GM13976 (cell line): Measurements from ENCODE around the gene BRD3.

Experiments used
- DNase-seq: peaks from one replicate; pipeline ENCODE4 v3.0.0; 2012; ENCODE audit warnings: low spot score
- in situ Hi-C: fragments of 300-500 bp; cut with MboI; formaldehyde crosslinking; loops from one replicate; pipeline ENCODE4 v1.12.0; 2022; ENCODE audit warnings: low sequenced_read_pairs, mixed read lengths, inconsistent platforms; ENCODE audit not compliant: unreplicated experiment
- TF ChIP-seq, protein P1 (sequence below): IDR thresholded peaks from 2 replicates; pipeline ENCODE4 v1.5.1; 2012; ENCODE audit warnings: borderline replicate concordance, mild to moderate bottlenecking; ENCODE audit not compliant: insufficient read depth; ENCODE audit errors: extremely low read depth, missing control alignments, control extremely low read depth

BRD3 gene

DNA sequence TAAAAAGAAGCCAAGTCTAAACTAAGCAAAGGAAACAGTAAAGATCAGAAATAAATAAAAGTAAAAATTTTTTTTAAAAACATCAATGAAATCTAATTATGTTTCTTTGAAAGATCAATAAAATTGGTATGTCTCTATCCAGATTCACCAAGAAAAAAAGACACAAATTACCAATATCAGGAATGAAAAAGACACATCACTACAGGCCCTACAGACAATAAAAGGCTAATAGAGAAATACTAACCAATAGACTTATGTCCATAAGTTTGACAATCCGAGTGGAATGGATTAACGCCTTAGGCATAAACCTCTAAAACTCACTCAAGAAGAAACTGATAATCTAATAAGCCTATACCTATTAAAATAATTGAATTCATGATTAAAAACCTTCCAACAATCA, 30.2 kb downstream of the BRD3 start:
- no peak for DNase-seq
- in situ Hi-C loops, result no loop called here
- TF ChIP-seq, protein P1, sequence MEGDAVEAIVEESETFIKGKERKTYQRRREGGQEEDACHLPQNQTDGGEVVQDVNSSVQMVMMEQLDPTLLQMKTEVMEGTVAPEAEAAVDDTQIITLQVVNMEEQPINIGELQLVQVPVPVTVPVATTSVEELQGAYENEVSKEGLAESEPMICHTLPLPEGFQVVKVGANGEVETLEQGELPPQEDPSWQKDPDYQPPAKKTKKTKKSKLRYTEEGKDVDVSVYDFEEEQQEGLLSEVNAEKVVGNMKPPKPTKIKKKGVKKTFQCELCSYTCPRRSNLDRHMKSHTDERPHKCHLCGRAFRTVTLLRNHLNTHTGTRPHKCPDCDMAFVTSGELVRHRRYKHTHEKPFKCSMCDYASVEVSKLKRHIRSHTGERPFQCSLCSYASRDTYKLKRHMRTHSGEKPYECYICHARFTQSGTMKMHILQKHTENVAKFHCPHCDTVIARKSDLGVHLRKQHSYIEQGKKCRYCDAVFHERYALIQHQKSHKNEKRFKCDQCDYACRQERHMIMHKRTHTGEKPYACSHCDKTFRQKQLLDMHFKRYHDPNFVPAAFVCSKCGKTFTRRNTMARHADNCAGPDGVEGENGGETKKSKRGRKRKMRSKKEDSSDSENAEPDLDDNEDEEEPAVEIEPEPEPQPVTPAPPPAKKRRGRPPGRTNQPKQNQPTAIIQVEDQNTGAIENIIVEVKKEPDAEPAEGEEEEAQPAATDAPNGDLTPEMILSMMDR, result no peak

DNA sequence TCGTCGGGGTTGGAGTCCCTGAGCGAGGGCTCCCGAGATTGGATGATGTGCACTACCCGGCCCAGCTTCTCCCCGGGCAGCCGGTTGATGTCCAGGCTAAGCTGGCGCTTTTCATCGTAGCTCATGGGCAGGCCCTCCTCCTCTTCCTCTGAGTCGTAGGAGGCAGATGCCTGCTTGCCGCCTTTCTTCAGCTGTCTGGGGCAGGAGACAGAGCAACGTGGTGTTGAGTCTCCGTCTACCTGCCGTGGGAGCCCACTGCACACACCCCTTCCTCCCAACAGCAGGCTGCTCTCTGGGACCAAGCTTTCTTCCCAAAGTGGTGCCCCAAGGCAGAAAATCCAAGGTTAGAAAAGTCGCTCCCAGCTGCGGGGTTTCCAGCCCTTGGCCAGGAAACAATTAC, 31.7 kb downstream of the BRD3 start:
- TF ChIP-seq, protein P1, result no peak
- no peak for DNase-seq
- in situ Hi-C loops, result no loop called here

DNA sequence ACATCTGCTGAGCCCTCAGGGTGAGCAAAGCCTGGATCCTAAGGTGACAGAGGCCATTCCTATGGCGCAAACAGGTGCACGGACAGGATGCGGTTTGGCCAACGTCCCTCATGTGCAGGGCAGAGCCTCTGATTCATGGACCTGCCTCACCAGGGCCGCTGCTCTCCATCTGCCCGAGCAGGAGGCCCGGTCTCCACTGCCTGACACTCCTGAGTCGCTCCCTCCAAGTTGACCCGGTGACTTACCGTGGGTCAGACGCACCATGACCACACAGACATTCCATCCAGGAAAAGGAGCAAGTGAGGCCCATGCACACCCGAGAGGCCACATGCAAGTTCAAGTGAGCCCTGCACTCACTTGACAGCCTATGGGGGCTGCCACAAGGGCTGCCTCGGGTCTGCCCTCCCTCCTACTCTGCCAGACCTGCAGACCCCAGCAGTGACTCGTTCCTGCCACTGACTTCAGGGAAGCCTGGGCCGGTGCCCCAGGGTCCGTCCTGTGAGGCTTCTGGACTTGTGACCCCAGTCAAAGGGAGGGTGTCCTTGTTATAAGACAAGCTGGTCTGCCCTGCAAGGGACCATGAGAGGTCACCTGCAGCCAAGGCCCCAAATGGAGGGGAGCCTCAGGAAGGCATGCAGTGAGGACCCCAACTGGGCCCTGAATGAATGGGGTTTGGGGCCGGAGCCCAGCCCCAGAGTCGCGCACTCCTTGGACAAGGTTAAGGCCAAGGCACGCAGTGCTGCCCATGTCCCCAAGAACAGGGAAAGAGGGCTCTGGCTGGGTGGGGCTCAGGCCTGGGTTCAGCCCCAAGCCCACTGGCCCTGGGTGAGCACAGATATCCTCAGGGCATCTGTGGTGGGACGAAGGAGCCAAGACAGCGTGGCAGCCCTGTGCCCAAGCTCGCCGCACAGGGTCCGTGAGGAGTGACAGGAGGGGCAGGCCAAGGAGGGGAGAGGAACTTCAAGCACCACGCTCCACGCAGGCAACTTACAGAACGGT, 32.5 kb downstream of the BRD3 start:
- DNase-seq, result no peak
- TF ChIP-seq, protein P1, result no peak
- in situ Hi-C loops, result no loop called here

DNA sequence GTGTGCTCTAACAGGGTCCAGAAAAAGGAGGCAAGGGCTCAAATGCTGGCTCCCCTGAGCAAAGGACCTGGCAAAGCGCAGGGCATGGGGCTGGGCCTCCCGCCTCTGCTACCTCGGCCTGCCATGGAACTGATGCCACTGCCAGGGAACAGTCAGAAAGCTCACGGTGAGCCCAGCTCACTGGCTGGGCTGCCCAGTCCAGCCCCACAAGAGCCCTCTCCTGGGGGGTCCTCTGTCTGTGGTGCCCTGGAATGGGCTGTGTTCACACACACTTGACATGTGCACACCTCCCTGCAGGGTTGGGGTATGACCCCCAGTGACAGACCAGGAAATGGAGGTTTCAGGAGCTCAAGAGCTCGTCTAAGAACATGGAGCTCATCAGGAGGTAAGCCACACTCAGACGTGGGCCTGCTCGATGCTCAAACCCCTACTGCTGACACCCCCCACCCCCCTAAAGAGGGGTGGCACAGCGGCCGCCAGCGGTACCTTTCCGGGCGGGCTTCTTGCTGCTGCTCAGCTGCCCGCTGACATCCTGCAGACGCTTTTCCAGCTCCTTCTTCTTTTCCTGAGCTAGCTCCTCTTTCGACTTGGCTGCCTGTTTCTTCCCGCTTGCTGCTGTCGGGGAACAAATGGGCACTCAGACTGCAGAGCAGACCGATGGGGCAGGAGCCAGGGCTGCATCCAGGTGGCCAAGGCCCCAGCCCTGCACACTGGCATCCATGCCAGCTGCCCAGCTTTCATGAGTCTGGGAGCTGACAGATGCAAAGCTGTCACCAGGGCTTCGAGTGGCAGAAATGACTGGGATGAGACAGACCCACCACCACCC, 33.4 kb downstream of the BRD3 start:
- in situ Hi-C loops, result no loop called here
- TF ChIP-seq, protein P1, result no peak
- DNase-seq, result no peak

DNA sequence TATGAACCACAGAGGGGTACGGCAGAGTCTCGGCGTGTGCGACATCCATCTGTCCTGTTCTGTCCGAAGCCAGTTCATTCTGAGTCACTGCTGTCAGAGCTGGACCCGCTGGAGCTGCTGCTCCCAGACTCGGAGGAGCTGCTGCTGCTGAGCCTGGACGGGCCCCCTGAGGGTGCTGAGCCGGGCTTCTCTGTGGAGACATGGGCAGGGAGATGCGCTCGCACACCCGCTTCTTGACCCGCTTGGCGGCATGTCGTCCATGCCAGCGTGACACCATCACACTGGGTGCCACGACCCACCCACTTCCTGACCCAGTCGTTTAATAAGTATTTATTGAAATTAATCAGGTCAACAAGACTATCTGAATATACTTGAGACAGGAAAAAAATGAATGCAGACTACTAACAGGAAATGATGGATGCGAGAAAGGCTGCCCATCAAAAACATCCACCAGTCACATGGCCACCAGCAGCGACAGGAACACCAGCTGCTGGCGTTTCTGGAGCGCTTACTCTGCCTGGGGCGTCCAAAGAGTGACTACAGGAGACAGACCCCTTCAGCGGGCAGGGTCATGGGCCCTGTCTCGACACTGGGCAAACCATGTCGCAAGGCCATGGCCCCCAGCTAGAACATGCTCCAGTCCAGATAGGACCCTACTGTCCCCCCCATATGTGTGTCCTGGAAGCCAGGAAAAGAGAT, 34.2 kb downstream of the BRD3 start:
- TF ChIP-seq, protein P1, result no peak
- in situ Hi-C loops, result no loop called here
- no peak for DNase-seq
